DMS 273 treated with DMSO at 0.1 percent for 48 hours (cell line): Measurements from ENCODE around the gene IGFLR1.

Source experiments
- DNase-seq: peaks from one replicate; lab custom pipeline; 2025; lab: John Stamatoyannopoulos, UW

Gene IGFLR1

GRCh38 chr19:35742121-35742724, at the start of gene IGFLR1:
Gene IGFLR1 (minus strand): TSS chr19:35742452. CDS start chr19:35741180, 1,272 bp downstream.
- no peak for DNase-seq

GRCh38 chr19:35791814-35792279, 49.6 kb upstream of the IGFLR1 start:
- DNase-seq = no peak

GRCh38 chr19:35790981-35791813, 48.9 kb upstream of the IGFLR1 start:
- DNase-seq = no peak

- DNase-seq = no peak
Measured at GRCh38 chr19:35789978-35790944, 48.0 kb upstream of the IGFLR1 start.

GRCh38 chr19:35789195-35789977, 47.1 kb upstream of the IGFLR1 start:
- no peak for DNase-seq

GRCh38 chr19:35788205-35788960, 46.1 kb upstream of the IGFLR1 start:
- DNase-seq = no peak

GRCh38 chr19:35787227-35787799, 45.1 kb upstream of the IGFLR1 start:
- DNase-seq = no peak

GRCh38 chr19:35786299-35787160, 44.3 kb upstream of the IGFLR1 start:
- DNase-seq = no peak

GRCh38 chr19:35785339-35785627, 43.0 kb upstream of the IGFLR1 start:
- DNase-seq = no peak

- DNase-seq = no peak
Measured at GRCh38 chr19:35784503-35785338, 42.5 kb upstream of the IGFLR1 start.

- DNase-seq = no peak
Measured at GRCh38 chr19:35783469-35784434, 41.5 kb upstream of the IGFLR1 start.

- no peak for DNase-seq
Measured at GRCh38 chr19:35782589-35782988, 40.3 kb upstream of the IGFLR1 start.

- no peak for DNase-seq
Measured at GRCh38 chr19:35781650-35782049, 39.4 kb upstream of the IGFLR1 start.

GRCh38 chr19:35780717-35781116, 38.5 kb upstream of the IGFLR1 start:
- no peak for DNase-seq

GRCh38 chr19:35780058-35780457, 37.8 kb upstream of the IGFLR1 start:
- DNase-seq = no peak

GRCh38 chr19:35779033-35779432, 36.8 kb upstream of the IGFLR1 start:
- DNase-seq = no peak

GRCh38 chr19:35777961-35778360, 35.7 kb upstream of the IGFLR1 start:
- no peak for DNase-seq
